HG03060 (cell line): ENCODE results near the gene RALGPS2.

Experiments used
- ATAC-seq: cut with Tn5 transposase; IDR thresholded peaks from one replicate; pipeline ENCODE4 v1.9.1; 2021; ENCODE audit warnings: low read depth, moderate number of reproducible peaks; ENCODE audit not compliant: unreplicated experiment

RALGPS2 gene

DNA sequence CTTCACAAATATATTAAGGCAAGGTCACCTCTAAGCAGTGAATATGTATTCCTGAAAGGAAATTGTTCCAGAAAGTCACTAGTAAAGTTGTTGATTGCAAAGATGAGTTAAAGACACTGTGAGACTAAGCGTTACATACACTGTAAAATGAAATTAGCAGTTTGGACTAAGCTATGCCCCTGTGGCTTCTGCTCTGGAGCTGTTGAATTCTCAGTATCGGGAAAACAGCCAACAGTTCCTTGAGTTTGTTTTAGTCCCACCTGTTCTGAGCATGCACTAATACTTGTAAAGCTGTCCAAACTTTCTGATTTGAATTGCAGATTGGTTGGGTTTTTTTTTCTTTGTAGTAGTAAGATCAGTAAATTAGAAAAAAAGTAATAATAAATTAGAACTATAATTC, 124.9 kb downstream of the RALGPS2 start:
- no peak for ATAC-seq

GRCh38 chr1:178857126-178857525, 132.1 kb downstream of the RALGPS2 start:
- no peak for ATAC-seq

DNA sequence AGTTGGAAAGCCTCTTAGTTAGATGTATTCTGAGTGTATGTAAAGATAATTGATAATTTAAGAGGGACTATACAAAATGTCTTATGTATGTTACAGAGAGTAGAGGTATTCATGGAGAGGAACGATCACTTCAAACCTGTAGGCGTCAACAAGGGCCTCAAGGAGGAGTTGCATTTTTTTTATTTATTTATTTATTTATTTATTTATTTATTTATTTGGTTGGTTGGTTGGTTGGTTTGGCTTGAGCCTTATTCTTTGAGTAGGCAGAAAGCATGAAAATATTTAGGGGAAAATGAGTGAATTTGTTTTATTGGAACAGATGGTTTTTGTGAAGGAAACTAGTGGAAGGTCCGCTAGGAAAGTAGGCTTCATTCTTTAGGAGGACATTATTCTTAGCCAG, 137.4 kb downstream of the RALGPS2 start:
- ATAC-seq, result no peak

DNA sequence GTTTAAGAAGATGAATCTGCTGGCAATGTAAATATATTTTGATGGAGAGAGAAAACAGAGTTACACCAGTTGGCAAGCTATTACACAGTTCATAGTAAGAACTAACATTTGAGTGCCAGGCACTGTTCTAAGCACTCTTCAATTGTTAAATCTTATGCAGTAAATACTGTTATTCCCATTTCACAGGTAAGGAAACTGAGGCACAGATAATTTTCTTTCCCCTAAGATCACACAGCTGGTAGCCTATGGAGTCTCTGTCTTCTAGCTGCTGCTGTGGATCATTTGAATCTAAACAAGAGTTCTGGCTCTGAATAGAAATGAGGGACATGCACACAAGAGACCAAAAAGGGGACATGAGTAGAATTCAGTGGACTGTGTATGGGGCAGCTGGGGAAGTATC, 137.8 kb downstream of the RALGPS2 start:
- no peak for ATAC-seq

GRCh38 chr1:178864326-178864725, 139.3 kb downstream of the RALGPS2 start:
- no peak for ATAC-seq

- ATAC-seq, result no peak
Observed at GRCh38 chr1:178867670-178868069, 142.6 kb downstream of the RALGPS2 start.

- ATAC-seq, result no peak
Observed at GRCh38 chr1:178868706-178869105, 143.7 kb downstream of the RALGPS2 start.

DNA sequence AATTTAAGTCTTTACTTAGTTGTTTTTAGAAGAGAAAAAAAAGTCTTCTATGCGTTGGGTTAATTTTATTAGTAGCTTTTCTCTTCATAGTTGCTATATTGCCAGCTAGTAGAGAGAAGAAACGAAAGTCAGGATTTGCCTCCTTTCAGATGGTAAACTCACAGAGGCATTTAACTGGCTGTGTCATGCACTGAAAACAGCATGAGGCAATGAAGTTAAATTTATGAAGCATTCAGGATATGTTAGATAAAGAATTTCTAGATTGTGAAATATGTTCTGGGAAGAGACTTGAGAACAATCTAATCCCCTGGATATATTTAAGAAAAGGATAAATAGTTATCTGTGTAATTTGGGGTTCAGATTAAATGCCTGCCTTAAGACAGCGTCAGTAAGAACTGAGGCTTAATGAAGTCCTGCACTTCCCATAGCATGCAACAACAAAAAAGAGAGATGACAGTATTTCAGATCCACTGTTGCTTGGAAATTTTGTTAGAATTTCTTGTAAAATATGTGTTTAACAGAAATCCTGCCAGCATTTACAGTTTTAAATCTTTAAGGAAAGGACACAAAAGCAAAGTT, 144.2 kb downstream of the RALGPS2 start:
- ATAC-seq, result no peak

GRCh38 chr1:178870221-178870620, 145.2 kb downstream of the RALGPS2 start:
- no peak for ATAC-seq

DNA sequence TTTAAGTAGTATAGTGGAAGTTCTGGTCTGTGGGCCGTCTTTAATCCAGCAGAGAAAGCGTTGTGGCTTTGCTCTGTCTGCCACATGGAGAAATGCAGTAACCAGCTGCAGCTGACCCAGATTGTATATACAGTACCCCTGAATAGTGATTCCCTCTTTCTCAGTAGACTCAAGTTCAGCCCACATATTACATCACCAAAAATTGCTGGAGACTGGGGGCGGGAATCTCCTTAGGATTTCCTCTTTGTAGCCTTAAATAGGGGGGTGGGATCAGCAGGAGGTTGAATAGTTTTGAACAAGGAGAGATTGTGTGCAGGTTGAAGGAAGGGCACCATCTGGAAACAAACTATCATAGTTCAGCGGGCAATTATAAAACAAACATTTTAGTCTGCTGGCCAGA, 145.9 kb downstream of the RALGPS2 start, which contains the start of gene ANGPTL1:
ANGPTL1 (minus strand) TSS at position 134 of the 400 bp plus-strand sequence. CDS start 5,301 bp downstream, outside the sequence.
- no peak for ATAC-seq

DNA sequence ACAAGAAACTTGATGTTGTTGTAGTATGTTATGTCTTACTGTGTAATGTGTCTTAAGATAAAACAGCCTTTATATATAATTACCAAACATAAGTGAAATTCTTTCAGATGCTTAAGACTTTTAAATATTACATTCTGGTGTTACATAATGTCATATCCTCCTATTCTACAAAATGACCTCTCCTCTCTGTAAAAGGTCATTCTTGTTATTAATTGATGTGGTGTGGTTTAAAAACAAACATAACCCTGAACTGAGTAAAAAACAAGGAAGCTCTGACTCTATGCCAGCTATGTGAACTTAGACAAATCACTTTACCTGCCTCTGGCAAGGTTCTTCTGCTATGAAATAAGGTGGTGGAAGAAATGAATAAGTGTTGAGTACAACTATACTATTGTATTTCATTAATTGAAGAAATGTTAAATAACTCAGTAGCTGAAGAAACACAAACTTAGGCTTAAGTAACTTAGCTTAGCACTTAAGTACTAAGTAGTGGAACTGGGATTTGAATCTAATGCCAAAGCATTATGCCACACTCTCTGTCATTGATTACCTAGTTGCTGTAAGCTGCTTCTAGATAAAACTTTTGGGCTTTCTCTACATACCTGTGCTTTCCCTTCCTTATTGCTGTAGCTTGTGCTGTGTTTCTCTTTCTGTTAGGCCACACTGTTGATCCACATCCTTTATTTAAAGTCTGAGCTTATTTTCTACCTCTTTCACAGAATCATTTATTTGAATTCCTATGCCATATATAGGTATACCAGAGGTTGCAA, 146.7 kb downstream of the RALGPS2 start:
- ATAC-seq, result no peak

DNA sequence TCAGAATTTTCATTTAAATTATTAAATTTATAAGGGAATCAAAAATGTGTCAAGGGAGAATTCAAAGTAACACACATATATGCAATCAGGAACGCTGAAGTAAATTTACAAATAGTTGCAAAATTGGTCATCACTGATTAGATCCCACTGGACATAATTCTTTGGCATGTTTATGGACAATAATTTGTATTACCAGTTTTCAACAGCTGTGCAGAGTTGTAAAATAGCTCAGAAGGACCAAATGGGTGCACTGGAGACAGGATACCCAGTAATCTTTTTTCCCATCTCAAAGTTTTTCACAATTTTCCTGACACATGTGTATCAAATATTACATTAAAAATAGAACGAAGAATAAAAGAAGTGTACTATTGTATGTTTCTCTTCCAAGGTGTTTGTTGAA, 149.9 kb downstream of the RALGPS2 start:
- no peak for ATAC-seq

GRCh38 chr1:178875936-178876335, 150.9 kb downstream of the RALGPS2 start:
- ATAC-seq, result no peak

GRCh38 chr1:178877896-178878295, 152.9 kb downstream of the RALGPS2 start:
- no peak for ATAC-seq

GRCh38 chr1:178881950-178882349, 156.9 kb downstream of the RALGPS2 start:
- no peak for ATAC-seq

GRCh38 chr1:178885869-178886268, 160.8 kb downstream of the RALGPS2 start:
- ATAC-seq, result no peak

DNA sequence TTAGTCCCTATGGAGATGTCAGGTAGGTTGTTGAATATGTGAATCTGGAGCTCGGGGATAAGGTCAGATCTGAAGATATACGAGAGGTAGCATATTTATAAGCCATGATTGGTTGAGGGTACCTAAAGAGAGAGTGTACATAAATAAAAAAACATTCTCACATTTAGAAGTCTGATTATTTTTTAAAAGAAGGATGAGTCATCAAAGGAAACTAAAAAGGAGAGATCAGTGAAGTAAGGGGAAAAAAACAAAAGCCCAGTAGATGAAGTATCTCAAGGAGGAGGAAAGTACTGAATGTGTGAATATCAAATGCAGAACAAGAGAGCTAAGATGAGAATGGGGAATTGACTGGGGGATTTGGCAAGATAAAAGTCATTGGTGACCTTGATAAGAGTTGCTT, 161.5 kb downstream of the RALGPS2 start:
- ATAC-seq, result no peak

DNA sequence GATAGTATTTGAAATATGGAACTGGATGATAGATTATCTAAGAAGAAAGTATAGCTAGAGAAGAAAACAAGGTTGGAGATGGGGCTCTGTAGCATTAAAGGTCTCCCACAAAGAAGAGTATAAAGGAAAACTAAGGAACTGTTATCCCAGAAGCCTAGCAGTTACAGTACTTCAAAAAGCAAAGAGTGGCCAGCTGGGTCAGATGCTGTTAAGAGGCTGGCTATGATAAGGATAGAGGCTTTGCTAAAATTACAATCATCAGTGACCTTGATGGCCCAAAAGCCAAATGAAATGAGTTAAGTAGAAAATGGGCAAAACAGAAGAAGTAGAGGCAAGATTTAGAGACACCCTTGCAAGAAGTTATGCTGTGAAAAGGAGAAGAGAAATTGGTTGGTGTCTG, 170.9 kb downstream of the RALGPS2 start:
- no peak for ATAC-seq

- ATAC-seq, result no peak
Observed at GRCh38 chr1:178898401-178898800, 173.4 kb downstream of the RALGPS2 start.

DNA sequence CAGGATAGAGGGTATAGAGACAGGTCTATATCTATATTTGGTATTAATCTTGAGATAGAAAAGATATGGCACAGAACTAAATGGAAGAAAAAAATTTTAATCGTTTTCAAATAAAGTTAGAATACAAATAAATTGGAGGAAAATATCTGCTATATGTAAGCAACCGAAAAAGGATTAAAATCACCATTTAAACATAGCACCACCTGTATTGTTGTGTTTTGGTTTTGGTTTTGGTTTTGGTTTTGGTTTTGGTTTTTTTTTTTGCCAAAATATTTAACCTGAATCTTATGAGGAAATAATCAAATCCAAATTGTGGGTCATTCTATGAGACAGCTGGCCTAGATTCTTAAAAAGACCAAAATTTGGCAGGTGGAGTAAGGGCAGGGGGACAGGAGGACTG, 174.4 kb downstream of the RALGPS2 start:
- no peak for ATAC-seq

DNA sequence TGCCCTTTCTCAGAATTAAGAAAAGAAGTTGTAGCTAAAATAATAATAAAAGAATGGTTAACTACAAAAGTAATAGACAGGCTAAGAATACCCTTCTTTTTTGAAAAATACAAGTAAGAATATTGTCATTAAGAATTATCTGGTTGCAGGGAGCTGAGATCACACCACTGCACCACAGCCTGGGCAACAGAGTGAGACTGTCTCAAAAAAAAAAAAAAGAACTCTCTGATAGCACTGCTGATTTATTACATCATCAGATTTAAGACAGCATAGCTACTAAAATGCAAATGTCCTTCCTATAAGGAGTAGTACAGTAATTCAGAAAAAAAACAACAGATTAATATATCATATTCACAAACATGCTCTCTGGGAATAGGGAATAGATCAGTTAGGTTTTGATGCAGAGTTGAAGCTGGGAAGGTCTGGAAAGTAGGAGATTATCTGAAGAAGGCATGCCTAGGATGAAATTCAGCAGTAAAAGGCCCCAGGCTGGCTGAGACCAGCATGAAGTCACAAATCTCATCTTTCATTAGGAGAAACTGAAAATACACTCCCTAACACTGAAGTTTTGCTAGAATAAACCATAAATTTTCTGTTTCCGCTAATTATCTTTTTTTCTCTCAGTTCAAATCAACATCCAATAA, 176.6 kb downstream of the RALGPS2 start:
- no peak for ATAC-seq

GRCh38 chr1:178908358-178908757, 183.3 kb downstream of the RALGPS2 start:
- no peak for ATAC-seq
